NCI-H2081 treated with DMSO at 0.1 percent for 48 hours (cell line): ENCODE measurements around the gene SLC25A29.

Experiments used
- DNase-seq: peaks from one replicate; lab custom pipeline; 2025; lab: John Stamatoyannopoulos, UW

Gene SLC25A29

GRCh38 chr14:100332071-100332639 is 25.9 kb upstream of the SLC25A29 start:
- no peak for DNase-seq

- DNase-seq, result no peak
Observed at GRCh38 chr14:100330388-100330931, 24.2 kb upstream of the SLC25A29 start.

- no peak for DNase-seq
Observed at GRCh38 chr14:100330007-100330344, 23.7 kb upstream of the SLC25A29 start.

GRCh38 chr14:100329233-100330006 is 23.2 kb upstream of the SLC25A29 start:
- no peak for DNase-seq

- no peak for DNase-seq
Observed at GRCh38 chr14:100328495-100329163, 22.4 kb upstream of the SLC25A29 start.

GRCh38 chr14:100327128-100327527 is 20.9 kb upstream of the SLC25A29 start:
- no peak for DNase-seq

GRCh38 chr14:100325958-100326357 is 19.7 kb upstream of the SLC25A29 start:
- no peak for DNase-seq

GRCh38 chr14:100325231-100325632 is 19.0 kb upstream of the SLC25A29 start:
- no peak for DNase-seq

GRCh38 chr14:100323942-100324307 is 17.7 kb upstream of the SLC25A29 start:
- no peak for DNase-seq

- no peak for DNase-seq
Observed at GRCh38 chr14:100323121-100323941, 17.1 kb upstream of the SLC25A29 start, which contains the start of gene SLC25A47. Gene SLC25A47, plus strand, starts transcription at chr14:100323339. Its CDS starts 76 bp downstream, at chr14:100323415.

- DNase-seq, result no peak
Observed at GRCh38 chr14:100322138-100322957, 16.1 kb upstream of the SLC25A29 start.

- no peak for DNase-seq
Observed at GRCh38 chr14:100321473-100322137, 15.4 kb upstream of the SLC25A29 start.

- no peak for DNase-seq
Observed at GRCh38 chr14:100320157-100320856, 14.1 kb upstream of the SLC25A29 start.

- DNase-seq, result no peak
Observed at GRCh38 chr14:100317912-100318808, 11.9 kb upstream of the SLC25A29 start.

- no peak for DNase-seq
Observed at GRCh38 chr14:100317389-100317788, 11.1 kb upstream of the SLC25A29 start.

GRCh38 chr14:100314724-100315123 is 8.5 kb upstream of the SLC25A29 start:
- no peak for DNase-seq

GRCh38 chr14:100313464-100314230 is 7.4 kb upstream of the SLC25A29 start:
- DNase-seq, result no peak

GRCh38 chr14:100312877-100313400 is 6.7 kb upstream of the SLC25A29 start:
- no peak for DNase-seq
